Measurements from ENCODE around the gene GPR132. TPM values are rescaled to one million over a fixed set of nuclear protein-coding genes. Genes with fewer than 3 reads are reported as not detected.

Gene GPR132
- total and polyA plus RNA-seq, 8 donors, result 0.61 to 10.4 (median 1.4) TPM

DNA sequence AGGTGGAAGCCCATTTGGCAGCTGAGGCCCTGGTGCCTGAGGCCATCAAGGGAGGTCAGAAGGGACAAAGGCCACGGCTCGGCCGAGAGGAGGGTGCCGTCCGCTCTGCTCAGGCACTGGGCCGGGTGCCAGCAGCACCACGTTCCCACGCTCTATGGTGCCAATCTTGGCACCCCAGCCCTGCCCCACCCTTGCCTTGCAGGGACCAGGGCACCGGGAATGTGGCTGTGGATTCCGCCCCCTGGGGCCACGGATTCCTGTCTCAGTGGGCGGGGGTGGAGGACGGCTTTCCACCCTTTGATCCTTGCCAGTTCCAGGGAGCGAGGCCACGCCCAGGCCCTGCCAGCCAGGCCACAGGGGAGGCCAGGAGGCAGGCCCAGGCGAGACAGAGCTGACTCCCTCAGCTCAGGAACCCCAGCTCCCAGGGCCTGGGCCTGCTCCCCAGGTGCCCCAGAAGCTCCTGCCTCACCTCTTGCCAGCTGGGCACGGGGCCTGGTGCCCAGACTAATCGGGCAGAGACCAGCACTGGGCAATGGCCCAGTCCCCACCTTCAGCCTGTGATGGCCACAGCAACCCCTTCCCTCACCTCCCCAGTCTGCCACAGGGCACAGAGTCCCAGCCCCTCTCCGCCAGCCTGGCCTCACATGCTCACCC is 26.4 kb upstream of the GPR132 start:
- intact Hi-C loops (cut with DNase I), result loop anchor here in 1 of 2 donors (10.0 kb wide), 1 partner anchor 263 kb away; no protein-coding TSS in a partner anchor
- ATAC-seq, result peak; percentile 48
- peaks cover 37 to 72% of the 10 kb centered on the region in 2 donors for H3K4me1 ChIP-seq
- peak in 3 of 4 donors; percentile 54 to 93 (median 85) for DNase-seq
- peaks cover 0 to 68% of the 10 kb centered on the region in 2 donors for H3K27me3 ChIP-seq
- H3K36me3 ChIP-seq, result no peaks in the 10 kb centered on the region
- no peaks in the 10 kb centered on the region for H3K9me3 ChIP-seq
- TF ChIP-seq, protein P1, sequence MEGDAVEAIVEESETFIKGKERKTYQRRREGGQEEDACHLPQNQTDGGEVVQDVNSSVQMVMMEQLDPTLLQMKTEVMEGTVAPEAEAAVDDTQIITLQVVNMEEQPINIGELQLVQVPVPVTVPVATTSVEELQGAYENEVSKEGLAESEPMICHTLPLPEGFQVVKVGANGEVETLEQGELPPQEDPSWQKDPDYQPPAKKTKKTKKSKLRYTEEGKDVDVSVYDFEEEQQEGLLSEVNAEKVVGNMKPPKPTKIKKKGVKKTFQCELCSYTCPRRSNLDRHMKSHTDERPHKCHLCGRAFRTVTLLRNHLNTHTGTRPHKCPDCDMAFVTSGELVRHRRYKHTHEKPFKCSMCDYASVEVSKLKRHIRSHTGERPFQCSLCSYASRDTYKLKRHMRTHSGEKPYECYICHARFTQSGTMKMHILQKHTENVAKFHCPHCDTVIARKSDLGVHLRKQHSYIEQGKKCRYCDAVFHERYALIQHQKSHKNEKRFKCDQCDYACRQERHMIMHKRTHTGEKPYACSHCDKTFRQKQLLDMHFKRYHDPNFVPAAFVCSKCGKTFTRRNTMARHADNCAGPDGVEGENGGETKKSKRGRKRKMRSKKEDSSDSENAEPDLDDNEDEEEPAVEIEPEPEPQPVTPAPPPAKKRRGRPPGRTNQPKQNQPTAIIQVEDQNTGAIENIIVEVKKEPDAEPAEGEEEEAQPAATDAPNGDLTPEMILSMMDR (IDR thresholded peaks at IDR 0.05), result no peak
- peak overlapping the region in 1 of 2 donors; percentile 50 for H3K4me3 ChIP-seq
- peak overlapping the region; percentile 79 to 84 for H3K27ac ChIP-seq

GRCh38 chr14:105091054-105091516 is 25.9 kb upstream of the GPR132 start:
- H3K27me3 ChIP-seq, result peaks cover 0 to 71% of the 10 kb centered on the region in 2 donors
- ATAC-seq, result no peak
- DNase-seq, result peak in 1 of 4 donors; percentile 77
- no peaks in the 10 kb centered on the region for H3K9me3 ChIP-seq
- H3K4me1 ChIP-seq, result peaks cover 41 to 78% of the 10 kb centered on the region in 2 donors
- H3K4me3 ChIP-seq, result no peak overlapping the region
- H3K36me3 ChIP-seq, result no peaks in the 10 kb centered on the region
- TF ChIP-seq, protein P1 (IDR thresholded peaks at IDR 0.05), result no peak
- intact Hi-C loops (cut with DNase I), result loop anchor here in 1 of 2 donors (10.0 kb wide), 1 partner anchor 264 kb away; no protein-coding TSS in a partner anchor
- H3K27ac ChIP-seq, result peak overlapping the region; percentile 79 to 84

- H3K4me3 ChIP-seq, result no peak overlapping the region
- H3K27me3 ChIP-seq, result peaks cover 0 to 71% of the 10 kb centered on the region in 2 donors
- TF ChIP-seq, protein P1 (IDR thresholded peaks at IDR 0.05), result peak; percentile 97 to 99
- peak overlapping the region; percentile 79 to 84 for H3K27ac ChIP-seq
- DNase-seq (peak in 3 of 4 donors; percentile 80 to 99 (median 84)), ATAC-seq (peak; percentile 33)
- H3K36me3 ChIP-seq, result no peaks in the 10 kb centered on the region
- H3K4me1 ChIP-seq, result peaks cover 41 to 81% of the 10 kb centered on the region in 2 donors
- H3K9me3 ChIP-seq, result no peaks in the 10 kb centered on the region
- intact Hi-C loops (cut with DNase I), result loop anchor here in 1 of 2 donors (10.0 kb wide), 1 partner anchor 264 kb away; no protein-coding TSS in a partner anchor
Measured at GRCh38 chr14:105090493-105091053, 25.3 kb upstream of the GPR132 start.

- Histone ChIP-seq H3K4me1 (peaks cover 41 to 81% of the 10 kb centered on the region in 2 donors), H3K9me3 (no peaks in the 10 kb centered on the region), H3K4me3 (no peak overlapping the region), H3K27ac (no peak overlapping the region), H3K36me3 (no peaks in the 10 kb centered on the region), H3K27me3 (peaks cover 0 to 65% of the 10 kb centered on the region in 2 donors)
- TF ChIP-seq, protein P1 (IDR thresholded peaks at IDR 0.05), result no peak
- DNase-seq, result peak in 1 of 4 donors; percentile 55
- intact Hi-C loops (cut with DNase I), result loop anchor here in 1 of 2 donors (10.0 kb wide), 1 partner anchor 265 kb away; no protein-coding TSS in a partner anchor
- no peak for ATAC-seq
Measured at GRCh38 chr14:105089746-105090492, 24.7 kb upstream of the GPR132 start.

Measured in left lung (tissue), 10 donors.